ENCODE results near the gene EBP.

Gene EBP

DNA sequence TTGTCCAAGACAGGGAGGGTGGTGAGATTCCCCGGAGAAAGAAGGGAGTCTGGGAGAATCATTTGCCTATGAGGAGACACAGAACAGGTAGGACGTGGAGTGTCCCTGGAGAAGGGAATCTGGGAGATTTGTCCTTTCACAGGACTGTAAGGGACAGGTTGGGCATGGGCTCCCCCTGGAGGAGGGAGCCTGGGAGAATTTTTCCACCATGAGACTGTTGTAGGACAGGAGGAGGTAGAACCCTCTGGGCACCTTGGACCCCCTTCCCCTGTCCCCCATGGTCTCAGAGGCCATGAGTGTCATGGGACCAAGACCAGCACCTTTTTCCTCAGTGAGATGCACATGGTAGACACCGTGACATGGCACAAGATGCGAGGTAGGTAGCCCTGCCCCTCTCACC, 10.0 kb upstream of the EBP start:
- DNase-seq (ENCODE audit: low read depth): no peak
- H3K4me3 ChIP-seq (ENCODE audit: control insufficient read depth, low read depth, low read length): no peak overlapping the region
- TF ChIP-seq CTCF (conservative IDR thresholded peaks at IDR 0.05; ENCODE audit: control insufficient read depth, insufficient read depth, low read depth, low read length): peak; percentile 41

- no peak for DNase-seq (ENCODE audit: low read depth)
- no peak overlapping the region for H3K4me3 ChIP-seq (ENCODE audit: control insufficient read depth, low read depth, low read length)
- TF ChIP-seq CTCF (conservative IDR thresholded peaks at IDR 0.05; ENCODE audit: control insufficient read depth, insufficient read depth, low read depth, low read length): no peak
These were observed 9.2 kb upstream of the EBP start for GRCh38 chrX:48512371-48512935.

GRCh38 chrX:48513670-48514069, 7.9 kb upstream of the EBP start:
- no peak for TF ChIP-seq CTCF (conservative IDR thresholded peaks at IDR 0.05; ENCODE audit: control insufficient read depth, insufficient read depth, low read depth, low read length)
- no peak overlapping the region for H3K4me3 ChIP-seq (ENCODE audit: control insufficient read depth, low read depth, low read length)
- no peak for DNase-seq (ENCODE audit: low read depth)

GRCh38 chrX:48514126-48514806, 7.3 kb upstream of the EBP start:
- no peak overlapping the region for H3K4me3 ChIP-seq (ENCODE audit: control insufficient read depth, low read depth, low read length)
- no peak for DNase-seq (ENCODE audit: low read depth)
- TF ChIP-seq CTCF (conservative IDR thresholded peaks at IDR 0.05; ENCODE audit: control insufficient read depth, insufficient read depth, low read depth, low read length): no peak

DNA sequence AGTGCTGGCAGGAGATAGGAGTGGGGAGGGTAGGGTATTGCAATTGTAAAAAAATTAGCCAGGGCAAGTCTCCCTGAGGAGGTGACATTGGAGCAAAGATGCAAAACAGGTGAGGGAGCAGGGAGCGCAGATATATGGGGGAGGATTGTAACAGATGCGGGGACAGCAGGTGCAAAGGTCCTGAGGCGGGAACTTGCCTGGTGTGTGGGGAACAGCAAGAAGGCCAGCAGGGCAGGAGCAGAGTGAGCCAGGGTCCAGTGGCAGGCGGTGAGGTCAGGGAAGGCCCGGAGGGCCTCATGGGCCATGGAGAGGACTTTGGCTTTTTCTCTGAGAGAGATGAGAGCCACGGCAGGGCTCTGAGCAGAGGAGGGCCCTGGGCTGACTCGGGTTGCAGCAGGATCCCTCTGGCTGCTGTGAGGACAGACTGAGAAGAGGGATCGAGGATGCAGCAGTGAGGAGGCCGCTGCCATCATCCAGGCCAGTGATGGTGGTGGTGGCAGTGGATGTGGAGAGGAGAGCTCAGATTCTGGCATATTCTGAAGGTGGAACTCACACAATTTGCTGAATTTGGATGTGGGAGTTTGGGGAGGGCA, 6.6 kb upstream of the EBP start:
- H3K4me3 ChIP-seq (ENCODE audit: control insufficient read depth, low read depth, low read length): no peak overlapping the region
- no peak for DNase-seq (ENCODE audit: low read depth)
- TF ChIP-seq CTCF (conservative IDR thresholded peaks at IDR 0.05; ENCODE audit: control insufficient read depth, insufficient read depth, low read depth, low read length): no peak

GRCh38 chrX:48515842-48516241, 5.8 kb upstream of the EBP start:
- no peak for DNase-seq (ENCODE audit: low read depth)
- no peak overlapping the region for H3K4me3 ChIP-seq (ENCODE audit: control insufficient read depth, low read depth, low read length)
- TF ChIP-seq CTCF (conservative IDR thresholded peaks at IDR 0.05; ENCODE audit: control insufficient read depth, insufficient read depth, low read depth, low read length): no peak
